ENCODE data around the gene MGAM2. TPM values are rescaled to one million over a fixed set of nuclear protein-coding genes. Genes with fewer than 3 reads are reported as not detected.

MGAM2 gene
- total RNA-seq, result 1 to 10 TPM; 2.3 to 2.7 TPM
- polyA plus RNA-seq (ENCODE audit: insufficient read depth, low read depth, low replicate concordance), result 4.4 TPM
- long read RNA-seq, donor 1, result 0 reads
- long read RNA-seq, donor 2, result 0 reads

GRCh38 chr7:142111499-142111898 lies at the start of gene MGAM2:
MGAM2 (plus strand) TSS chr7:142111718; CDS start chr7:142116874, 5,156 bp downstream.
- no peak within 1 kb of the TSS for H3K27ac ChIP-seq
- H3K36me3 ChIP-seq (ENCODE audit: low read depth, missing control alignments), result no peaks in the 10 kb centered on the region
- 44 to 53% methylated on average over 4 of the region's 4 CpGs for WGBS, 2 donors
- H3K4me1 ChIP-seq, result no peaks in the 10 kb centered on the region
- no peaks in the 10 kb centered on the region for H3K9me3 ChIP-seq
- intact Hi-C loops (cut with DNase I; ENCODE audit: low total_unique reads), result no loop called here
- TF ChIP-seq, protein P1, sequence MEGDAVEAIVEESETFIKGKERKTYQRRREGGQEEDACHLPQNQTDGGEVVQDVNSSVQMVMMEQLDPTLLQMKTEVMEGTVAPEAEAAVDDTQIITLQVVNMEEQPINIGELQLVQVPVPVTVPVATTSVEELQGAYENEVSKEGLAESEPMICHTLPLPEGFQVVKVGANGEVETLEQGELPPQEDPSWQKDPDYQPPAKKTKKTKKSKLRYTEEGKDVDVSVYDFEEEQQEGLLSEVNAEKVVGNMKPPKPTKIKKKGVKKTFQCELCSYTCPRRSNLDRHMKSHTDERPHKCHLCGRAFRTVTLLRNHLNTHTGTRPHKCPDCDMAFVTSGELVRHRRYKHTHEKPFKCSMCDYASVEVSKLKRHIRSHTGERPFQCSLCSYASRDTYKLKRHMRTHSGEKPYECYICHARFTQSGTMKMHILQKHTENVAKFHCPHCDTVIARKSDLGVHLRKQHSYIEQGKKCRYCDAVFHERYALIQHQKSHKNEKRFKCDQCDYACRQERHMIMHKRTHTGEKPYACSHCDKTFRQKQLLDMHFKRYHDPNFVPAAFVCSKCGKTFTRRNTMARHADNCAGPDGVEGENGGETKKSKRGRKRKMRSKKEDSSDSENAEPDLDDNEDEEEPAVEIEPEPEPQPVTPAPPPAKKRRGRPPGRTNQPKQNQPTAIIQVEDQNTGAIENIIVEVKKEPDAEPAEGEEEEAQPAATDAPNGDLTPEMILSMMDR (IDR thresholded peaks at IDR 0.05), result no peak
- no peak for TF ChIP-seq POLR2A (IDR thresholded peaks at IDR 0.05)
- no peak within 1 kb of the TSS for H3K4me3 ChIP-seq
- no peak for DNase-seq
- no peaks in the 10 kb centered on the region for H3K27me3 ChIP-seq

DNA sequence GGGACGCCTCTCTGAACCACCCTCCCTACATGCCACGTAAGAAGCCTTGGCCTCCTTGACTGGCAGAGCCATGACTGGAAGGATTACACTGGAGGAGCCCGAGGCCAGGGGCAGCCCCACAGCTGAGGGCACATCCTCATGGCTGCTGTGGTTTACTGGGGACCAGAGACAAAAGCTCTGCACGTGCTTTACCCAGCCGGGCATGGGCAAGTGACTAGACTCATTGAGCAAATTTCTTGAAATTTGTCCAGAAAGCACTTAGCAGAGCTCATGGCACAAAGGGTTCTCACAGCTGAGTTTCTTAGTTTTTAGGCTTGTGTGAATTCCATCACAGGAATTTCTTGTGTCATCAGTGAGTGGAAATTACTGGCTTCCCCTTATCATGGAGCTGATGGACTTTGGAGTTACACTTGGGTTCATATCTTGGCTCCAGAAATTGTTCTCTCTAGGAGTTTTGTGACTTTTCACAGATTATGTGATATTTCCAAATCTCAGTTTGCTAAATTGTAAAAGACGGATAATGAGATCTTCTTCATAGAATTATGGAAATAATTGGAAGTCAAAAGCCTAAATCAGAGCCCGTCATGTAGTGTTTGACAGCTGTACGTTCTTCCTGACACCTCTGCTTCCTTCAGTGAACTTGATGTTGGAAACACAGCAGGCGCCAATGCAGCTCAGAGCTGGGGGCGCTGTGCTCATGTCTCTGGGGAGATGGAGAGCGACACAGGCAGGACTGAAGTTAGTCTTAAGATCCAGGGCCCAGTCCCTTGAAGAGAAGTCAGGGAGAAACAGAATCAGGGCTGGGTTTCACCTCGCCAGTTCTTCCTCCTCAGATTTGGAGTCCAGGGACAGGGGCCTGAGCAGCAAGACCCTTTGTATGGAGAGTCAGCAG lies 47.7 kb upstream of the MGAM2 start:
- Histone ChIP-seq H3K4me1 (no peaks in the 10 kb centered on the region), H3K27me3 (no peaks in the 10 kb centered on the region), H3K4me3 (no peak overlapping the region), H3K27ac (no peak overlapping the region), H3K9me3 (no peaks in the 10 kb centered on the region), H3K36me3 (ENCODE audit: low read depth, missing control alignments) (no peaks in the 10 kb centered on the region)
- 70 to 77% methylated on average over 12 of the region's 12 CpGs for WGBS, 2 donors
- no peak for DNase-seq
- TF ChIP-seq, protein P1 (IDR thresholded peaks at IDR 0.05), result no peak
- no peak for TF ChIP-seq POLR2A (IDR thresholded peaks at IDR 0.05)
- intact Hi-C loops (cut with DNase I; ENCODE audit: low total_unique reads), result no loop called here

- H3K4me1 ChIP-seq, result no peaks in the 10 kb centered on the region
- no peak overlapping the region for H3K4me3 ChIP-seq
- H3K27ac ChIP-seq, result no peak overlapping the region
- no peaks in the 10 kb centered on the region for H3K36me3 ChIP-seq (ENCODE audit: low read depth, missing control alignments)
- intact Hi-C loops (cut with DNase I; ENCODE audit: low total_unique reads), result no loop called here
- no peak for TF ChIP-seq POLR2A (IDR thresholded peaks at IDR 0.05)
- TF ChIP-seq, protein P1 (IDR thresholded peaks at IDR 0.05), result no peak
- WGBS, 2 donors, result 91 to 94% methylated on average over 8 of the region's 8 CpGs
- H3K9me3 ChIP-seq, result no peaks in the 10 kb centered on the region
- no peaks in the 10 kb centered on the region for H3K27me3 ChIP-seq
- DNase-seq, result no peak
These were observed 45.0 kb upstream of the MGAM2 start for GRCh38 chr7:142066536-142066935.

DNA sequence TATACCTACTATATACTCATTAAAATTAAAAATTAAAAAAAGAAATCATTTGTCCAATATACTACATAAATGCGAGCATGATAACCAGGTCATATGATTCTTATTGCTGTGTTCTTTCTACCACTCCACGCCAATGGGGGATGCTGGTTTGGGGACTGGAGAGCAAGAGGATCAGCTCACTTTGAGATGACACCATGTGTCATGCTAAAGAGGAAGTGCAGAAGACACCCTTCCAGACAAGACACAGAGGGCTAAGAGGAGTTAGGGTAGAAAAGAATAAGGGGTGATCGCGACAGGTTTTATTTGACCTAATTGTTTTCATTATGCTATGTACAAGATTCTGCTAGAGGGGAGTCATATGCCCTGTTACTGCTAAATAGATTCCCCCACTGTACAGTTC lies 33.8 kb upstream of the MGAM2 start:
- no peak for TF ChIP-seq POLR2A (IDR thresholded peaks at IDR 0.05)
- TF ChIP-seq, protein P1 (IDR thresholded peaks at IDR 0.05), result no peak
- no peaks in the 10 kb centered on the region for H3K9me3 ChIP-seq
- intact Hi-C loops (cut with DNase I; ENCODE audit: low total_unique reads), result no loop called here
- no peak overlapping the region for H3K4me3 ChIP-seq
- DNase-seq, result no peak
- no peaks in the 10 kb centered on the region for H3K36me3 ChIP-seq (ENCODE audit: low read depth, missing control alignments)
- no peaks in the 10 kb centered on the region for H3K27me3 ChIP-seq
- WGBS, 2 donors, result 92 to 96% methylated on average over 4 of the region's 4 CpGs
- no peaks in the 10 kb centered on the region for H3K4me1 ChIP-seq
- H3K27ac ChIP-seq, result no peak overlapping the region

Measured in testis (tissue), 5 donors.